Calu3 (cell line): ENCODE data around the gene TTC28. TPM values are rescaled to one million over a fixed set of nuclear protein-coding genes. Genes with fewer than 3 reads are reported as not detected.
"Not testable (repeated sequence)": the region's sequence is repeated elsewhere in the genome, so short reads cannot be mapped to it uniquely, and the experiment has no call there.

Experiments
- BruUV-seq: library from RNA; stranded (reverse); fragments of 400-500 nt; replicated peaks from 2 replicates; lab custom pipeline; 2021; lab: Mats Ljungman, UMichigan
- CTCF ChIA-PET: fragments of 300-600 bp; sonication (Branson Sonifier 250); formaldehyde crosslinking; loops from one replicate; lab custom pipeline; 2022; ENCODE audit warnings: antibody characterized with exemption; lab: Charles Lee
- DNase-seq: peaks from one replicate; pipeline ENCODE4 v3.0.0; 2022
- H3K27ac Mint-ChIP-seq: one replicate; pipeline ENCODE4 v1.8.0; 2022; ENCODE audit warnings: mixed read lengths; ENCODE audit not compliant: unreplicated experiment
- H3K27me3 Mint-ChIP-seq: one replicate; pipeline ENCODE4 v1.8.0; 2022; ENCODE audit warnings: mixed read lengths; ENCODE audit not compliant: unreplicated experiment
- H3K36me3 Mint-ChIP-seq: one replicate; pipeline ENCODE4 v1.8.0; 2022; ENCODE audit warnings: mild to moderate bottlenecking, moderate library complexity, mixed read lengths; ENCODE audit not compliant: insufficient read depth, unreplicated experiment
- H3K4me1 Mint-ChIP-seq: one replicate; pipeline ENCODE4 v1.8.0; 2022; ENCODE audit warnings: mild to moderate bottlenecking, low read depth, mixed read lengths; ENCODE audit not compliant: unreplicated experiment
- H3K4me3 Mint-ChIP-seq: one replicate; pipeline ENCODE4 v1.8.0; 2022; ENCODE audit warnings: mild to moderate bottlenecking, low read depth, moderate library complexity, mixed read lengths; ENCODE audit not compliant: unreplicated experiment
- H3K9me3 Mint-ChIP-seq: one replicate; pipeline ENCODE4 v1.8.0; 2022; ENCODE audit warnings: low read depth, mixed read lengths; ENCODE audit not compliant: unreplicated experiment
- intact Hi-C: fragments of 100-400 bp; cut with micrococcal nuclease; formaldehyde crosslinking; loops from one replicate; pipeline ENCODE4 v1.10.0; 2022; ENCODE audit not compliant: unreplicated experiment
- total RNA-seq: library from RNA; stranded (reverse); gene quantifications from 2 replicates; pipeline ENCODE4 v1.2.3, GENCODE V29; 2022
- TF ChIP-seq, protein P1 (sequence below): fragments of 200-600 bp; IDR thresholded peaks from one replicate; pipeline ENCODE4 v1.8.0; 2022; ENCODE audit warnings: antibody characterized with exemption; ENCODE audit not compliant: unreplicated experiment

TTC28 gene
- total RNA-seq, 1 experiment from 2014 or later: 5.2 TPM

DNA sequence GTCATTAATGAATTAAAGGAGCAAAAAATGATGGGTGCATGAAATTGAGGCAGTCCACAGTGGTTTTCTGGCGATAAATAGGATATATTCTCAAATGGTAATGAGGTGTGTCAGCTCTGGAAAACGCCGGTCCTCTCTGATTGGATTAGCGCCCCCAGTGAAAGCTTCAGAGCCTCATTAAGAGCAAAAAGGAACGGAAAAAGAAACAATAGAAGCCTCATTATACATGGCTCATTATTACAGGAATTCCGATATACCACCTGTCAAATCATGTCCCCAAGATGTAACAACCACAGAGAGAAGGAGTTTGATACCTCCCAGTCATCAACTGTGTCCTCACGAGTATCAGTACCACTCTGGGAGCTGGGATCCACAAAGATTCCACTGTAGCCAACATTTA is 584.9 kb downstream of the TTC28 start:
- intact Hi-C loops: no loop called here
- H3K9me3 Mint-ChIP-seq: no peaks in the 10 kb centered on the region
- peaks cover 13% of the 10 kb centered on the region for H3K27me3 Mint-ChIP-seq
- TF ChIP-seq, protein P1, sequence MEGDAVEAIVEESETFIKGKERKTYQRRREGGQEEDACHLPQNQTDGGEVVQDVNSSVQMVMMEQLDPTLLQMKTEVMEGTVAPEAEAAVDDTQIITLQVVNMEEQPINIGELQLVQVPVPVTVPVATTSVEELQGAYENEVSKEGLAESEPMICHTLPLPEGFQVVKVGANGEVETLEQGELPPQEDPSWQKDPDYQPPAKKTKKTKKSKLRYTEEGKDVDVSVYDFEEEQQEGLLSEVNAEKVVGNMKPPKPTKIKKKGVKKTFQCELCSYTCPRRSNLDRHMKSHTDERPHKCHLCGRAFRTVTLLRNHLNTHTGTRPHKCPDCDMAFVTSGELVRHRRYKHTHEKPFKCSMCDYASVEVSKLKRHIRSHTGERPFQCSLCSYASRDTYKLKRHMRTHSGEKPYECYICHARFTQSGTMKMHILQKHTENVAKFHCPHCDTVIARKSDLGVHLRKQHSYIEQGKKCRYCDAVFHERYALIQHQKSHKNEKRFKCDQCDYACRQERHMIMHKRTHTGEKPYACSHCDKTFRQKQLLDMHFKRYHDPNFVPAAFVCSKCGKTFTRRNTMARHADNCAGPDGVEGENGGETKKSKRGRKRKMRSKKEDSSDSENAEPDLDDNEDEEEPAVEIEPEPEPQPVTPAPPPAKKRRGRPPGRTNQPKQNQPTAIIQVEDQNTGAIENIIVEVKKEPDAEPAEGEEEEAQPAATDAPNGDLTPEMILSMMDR: no peak
- no peak overlapping the region for H3K4me3 Mint-ChIP-seq
- CTCF ChIA-PET: interaction anchor here (1.8 kb wide), 1 partner anchor 18 kb away, joined by 4 read pairs; no protein-coding TSS in a partner anchor
- no peak overlapping the region for H3K27ac Mint-ChIP-seq
- no peaks in the 10 kb centered on the region for H3K4me1 Mint-ChIP-seq
- no peak for DNase-seq
- H3K36me3 Mint-ChIP-seq: no peaks in the 10 kb centered on the region
- BruUV-seq: no TSS peak

DNA sequence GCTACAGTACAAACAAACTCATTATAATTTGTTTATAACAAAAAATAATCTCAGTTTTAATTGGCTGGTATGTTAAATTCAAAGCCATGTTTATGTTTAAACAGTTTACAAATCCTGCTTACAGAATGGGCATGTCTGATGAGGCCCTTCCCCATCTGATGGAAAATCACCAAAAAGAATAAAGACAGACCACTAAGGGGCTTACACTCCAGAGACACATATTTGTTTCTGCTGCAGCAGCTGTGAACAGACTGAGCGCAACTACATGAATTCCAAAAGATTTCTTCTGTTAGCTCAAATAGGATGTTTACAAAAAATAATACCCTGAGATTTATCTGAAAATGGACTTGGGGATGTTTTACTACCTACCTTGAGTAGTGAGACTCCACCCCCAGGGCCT is 585.9 kb downstream of the TTC28 start:
- CTCF ChIA-PET: no interaction called here
- Mint-ChIP-seq H3K4me1 (no peaks in the 10 kb centered on the region), H3K4me3 (no peak overlapping the region), H3K36me3 (no peaks in the 10 kb centered on the region), H3K27ac (no peak overlapping the region), H3K27me3 (peaks cover 13% of the 10 kb centered on the region), H3K9me3 (no peaks in the 10 kb centered on the region)
- TF ChIP-seq, protein P1: no peak
- intact Hi-C loops: no loop called here
- no TSS peak for BruUV-seq
- DNase-seq: no peak

DNA sequence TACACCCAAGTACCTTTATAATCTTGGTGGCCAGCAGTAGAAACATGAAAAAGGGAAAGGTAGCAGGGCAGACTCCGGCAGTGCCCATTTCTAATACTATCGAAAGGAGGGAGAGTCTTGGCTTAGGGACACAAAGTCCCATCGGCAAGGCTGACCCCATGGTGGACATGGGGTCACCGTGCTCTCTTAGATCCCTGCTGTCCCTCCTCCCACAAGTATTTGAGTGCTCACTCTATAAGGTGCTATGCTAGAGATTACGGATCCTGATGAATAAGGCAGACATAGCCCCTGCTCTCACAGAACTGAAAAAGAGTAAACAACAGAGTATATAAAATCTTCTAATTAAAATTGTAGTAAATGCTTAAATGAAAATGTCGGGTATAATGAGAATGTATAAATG is 588.2 kb downstream of the TTC28 start:
- Mint-ChIP-seq H3K27me3 (peaks cover 1% of the 10 kb centered on the region), H3K4me1 (no peaks in the 10 kb centered on the region), H3K9me3 (no peaks in the 10 kb centered on the region), H3K27ac (no peak overlapping the region), H3K36me3 (no peaks in the 10 kb centered on the region), H3K4me3 (no peak overlapping the region)
- BruUV-seq: no TSS peak
- CTCF ChIA-PET: no interaction called here
- no peak for DNase-seq
- TF ChIP-seq, protein P1: no peak
- intact Hi-C loops: no loop called here

DNA sequence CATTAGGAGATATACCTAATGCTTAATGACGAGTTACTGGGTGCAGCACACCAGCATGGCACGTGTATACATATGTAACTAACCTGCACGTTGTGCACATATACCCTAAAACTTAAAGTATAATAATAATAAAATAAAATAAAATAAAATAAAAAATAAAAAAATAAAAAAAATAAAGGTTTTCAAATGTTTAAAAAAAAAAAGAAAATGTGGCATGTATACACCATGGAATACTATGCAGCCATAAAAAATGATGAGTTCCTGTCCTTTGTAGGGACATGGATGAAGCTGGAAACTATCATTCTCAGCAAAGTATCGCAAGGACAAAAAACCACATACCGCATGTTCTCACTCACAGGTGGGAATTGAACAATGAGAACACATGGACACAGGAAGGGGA is 590.1 kb downstream of the TTC28 start:
- H3K27me3 Mint-ChIP-seq, DNase-seq, H3K36me3 Mint-ChIP-seq, BruUV-seq, H3K9me3 Mint-ChIP-seq, H3K27ac Mint-ChIP-seq, H3K4me1 Mint-ChIP-seq, H3K4me3 Mint-ChIP-seq, CTCF ChIA-PET, intact Hi-C loops: not testable (repeated sequence)

DNA sequence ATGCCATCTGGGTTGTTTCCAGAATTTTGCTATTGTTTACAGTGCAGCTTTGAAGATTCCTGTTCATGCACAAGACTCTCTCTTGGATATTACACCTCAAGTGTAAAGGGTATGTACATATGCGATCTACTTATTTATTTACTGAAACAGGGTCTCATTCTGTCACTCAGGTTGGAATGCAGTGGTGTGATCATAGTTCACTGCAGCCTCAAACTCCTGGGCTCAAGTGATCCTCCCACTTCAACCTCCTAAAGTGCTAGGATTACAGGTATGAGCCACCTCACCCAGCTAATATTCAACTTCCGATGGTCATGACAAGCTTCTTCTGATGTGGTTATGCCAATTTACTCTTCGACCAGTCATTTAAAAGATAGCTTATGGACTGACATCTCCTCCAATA is 602.5 kb downstream of the TTC28 start:
- Mint-ChIP-seq H3K9me3 (no peaks in the 10 kb centered on the region), H3K27ac (no peak overlapping the region), H3K27me3 (peaks cover 31% of the 10 kb centered on the region), H3K4me3 (no peak overlapping the region), H3K4me1 (peaks cover 25% of the 10 kb centered on the region), H3K36me3 (peaks cover 4% of the 10 kb centered on the region)
- CTCF ChIA-PET: no interaction called here
- intact Hi-C loops: no loop called here
- DNase-seq: no peak
- BruUV-seq: no TSS peak
- TF ChIP-seq, protein P1: no peak
